Gastrocnemius medialis (tissue), 4 donors: ENCODE data around the gene ELFN2.

ENCODE experiments used
- CTCF ChIP-seq, 5 experiments: fragments of 450-650 bp in 3 of 5; fragments of 200-600 bp in 2 of 5; sonication (generic) in 2 of 5; IDR thresholded peaks in 4 of 5; conservative IDR thresholded peaks in 1 of 5; 1 replicate in 4 of 5; 2 replicates in 1 of 5; pipeline ENCODE4 v1.5.1; 2016 to 2019; ENCODE audit warnings: antibody characterized with exemption in 5 of 5, mild to moderate bottlenecking in 3 of 5, moderate library complexity in 3 of 5
- POLR2A ChIP-seq, 2 donors: fragments of 450-650 bp; IDR thresholded peaks; one replicate each; pipeline ENCODE4 v1.6.1; 2017; ENCODE audit warnings: antibody characterized with exemption in 2 of 2, mild to moderate bottlenecking in 2 of 2, moderate library complexity in 2 of 2

- TF ChIP-seq CTCF (IDR thresholded peaks at IDR 0.05 in 4 of 5, conservative IDR thresholded peaks at IDR 0.05 in 1 of 5) (no peak), POLR2A (IDR thresholded peaks at IDR 0.05) (no peak)
These were observed 26.6 kb downstream of the ELFN2 start for GRCh38 chr22:37400719-37401118.
